Endothelial cell of umbilical vein (primary cell): ENCODE data around the gene MBD4. TPM values are rescaled to one million over a fixed set of nuclear protein-coding genes. Genes with fewer than 3 reads are reported as not detected.

Source experiments
- BruUV-seq: library from RNA; stranded (reverse); fragments of 400-500 nt; replicated peaks from 2 replicates; lab custom pipeline; 2021; lab: Mats Ljungman, UMichigan
- CTCF ChIA-PET: fragments of 300-600, 350-600 bp; sonication (Branson Sonifier 250); formaldehyde crosslinking; loops from one replicate; lab custom pipeline; 2021; ENCODE audit warnings: antibody characterized with exemption, inconsistent platforms; lab: Charles Lee
- POLR2A ChIA-PET: fragments of 300-600, 350-600 bp; sonication (Branson Sonifier 250); formaldehyde crosslinking; loops from one replicate; lab custom pipeline; 2021; ENCODE audit warnings: antibody characterized with exemption, inconsistent platforms; lab: Charles Lee
- DNase-seq: peaks from one replicate; pipeline ENCODE4 v3.0.0-alpha.2; 2011; ENCODE audit warnings: low read depth, low spot score
- FAIRE-seq: peaks from 2 replicates; lab custom pipeline; 2011; peaks lifted over from hg19 to GRCh38; lab: Jason Lieb, UNC
- H2AFZ ChIP-seq: 2 replicates; pipeline ENCODE4 v1.6.0; 2012; ENCODE audit warnings: low read depth, low read length, control low read depth, inconsistent platforms
- H3K27ac ChIP-seq: 2 replicates; pipeline ENCODE4 v1.5.1; 2011; ENCODE audit warnings: low read depth, mild to moderate bottlenecking, control low read depth, low read length, moderate library complexity; ENCODE audit not compliant: insufficient read depth
- H3K27me3 ChIP-seq, 2 experiments: 2 replicates each; pipeline versions ENCODE4 v1.6.0 to v1.6.1; 2011; ENCODE audit warnings: low read length in 2 of 2, mixed read lengths in 1 of 2; ENCODE audit not compliant: control insufficient read depth in 2 of 2, insufficient read depth in 2 of 2
- H3K36me3 ChIP-seq, 2 experiments: 2 replicates in 1 of 2; 3 replicates in 1 of 2; pipeline ENCODE4 v1.5.1; 2011; ENCODE audit warnings: low read length in 2 of 2, mild to moderate bottlenecking in 1 of 2, moderate library complexity in 1 of 2; ENCODE audit not compliant: control insufficient read depth in 2 of 2, insufficient read depth in 2 of 2; ENCODE audit errors: extremely low read depth in 1 of 2
- H3K4me1 ChIP-seq: 3 replicates; pipeline ENCODE4 v1.5.1; 2011; ENCODE audit warnings: mild to moderate bottlenecking, low read length; ENCODE audit not compliant: control insufficient read depth, insufficient read depth; ENCODE audit errors: extremely low read depth
- H3K4me2 ChIP-seq: 2 replicates; pipeline ENCODE4 v1.6.1; 2011; ENCODE audit warnings: low read length, control low read depth, mixed read lengths; ENCODE audit not compliant: insufficient read depth
- H3K4me3 ChIP-seq, 3 experiments: fragments of 200-600 bp in 1 of 3; sonication (generic), shearing (Covaris generic) in 1 of 3; replicated peaks in 1 of 3; 2 replicates each; pipeline ENCODE4 v1.5.1; 2011 to 2016; ENCODE audit warnings: control low read depth in 3 of 3, low read length in 3 of 3, mild to moderate bottlenecking in 2 of 3, inconsistent platforms in 1 of 3, low read depth in 1 of 3, moderate library complexity in 1 of 3; ENCODE audit not compliant: insufficient read depth in 1 of 3
- H3K79me2 ChIP-seq: 2 replicates; pipeline ENCODE4 v1.6.0; 2012; ENCODE audit warnings: low read length, inconsistent platforms; ENCODE audit not compliant: control insufficient read depth, insufficient read depth
- H3K9ac ChIP-seq: replicated peaks from 2 replicates; pipeline ENCODE3; 2011; ENCODE audit warnings: low read length, control low read depth; ENCODE audit not compliant: insufficient read depth; ENCODE audit errors: extremely low read depth
- H3K9me1 ChIP-seq: replicated peaks from 3 replicates; pipeline ENCODE4 v1.6.0; 2011; ENCODE audit warnings: mild to moderate bottlenecking, low read length; ENCODE audit not compliant: control insufficient read depth, insufficient read depth; ENCODE audit errors: extremely low read depth
- H3K9me3 ChIP-seq: replicated peaks from 2 replicates; pipeline ENCODE4 v1.5.1; 2012; ENCODE audit warnings: low read length, inconsistent platforms; ENCODE audit not compliant: control insufficient read depth, insufficient read depth
- H4K20me1 ChIP-seq: replicated peaks from 2 replicates; pipeline ENCODE3; 2011; ENCODE audit warnings: mild to moderate bottlenecking, low read length; ENCODE audit not compliant: control insufficient read depth, insufficient read depth; ENCODE audit errors: extremely low read depth
- EZH2 ChIP-seq: IDR thresholded peaks from 2 replicates; pipeline ENCODE4 v1.6.1; 2012; ENCODE audit warnings: borderline replicate concordance, low read depth, mild to moderate bottlenecking, moderate library complexity, low read length, inconsistent platforms; ENCODE audit not compliant: severe bottlenecking
- FOS ChIP-seq: IDR thresholded peaks from 2 replicates; pipeline ENCODE4 v1.6.1; 2011; ENCODE audit warnings: mild to moderate bottlenecking, low read length, moderate library complexity, borderline replicate concordance; ENCODE audit not compliant: insufficient read depth
- GATA2 ChIP-seq: IDR thresholded peaks from 2 replicates; pipeline ENCODE4 v1.7.0; 2011; ENCODE audit warnings: low read depth, mild to moderate bottlenecking, moderate library complexity, mixed read lengths, low read length; ENCODE audit not compliant: insufficient read length, insufficient read depth
- POLR2AphosphoS5 ChIP-seq: IDR thresholded peaks from 2 replicates; pipeline ENCODE4 v1.6.1; 2012; ENCODE audit warnings: low read depth, mild to moderate bottlenecking, control low read depth, low read length, moderate library complexity; ENCODE audit not compliant: insufficient read depth
- dilution Hi-C: fragments of 300-500 bp; cut with MboI; formaldehyde crosslinking; loops from one replicate; pipeline ENCODE4 v1.15.0; 2019; ENCODE audit warnings: low sequenced_read_pairs; ENCODE audit not compliant: extremely low pct_ligation_motif_present
- intact Hi-C: fragments of 100-400 bp; cut with micrococcal nuclease; formaldehyde crosslinking; loops from one replicate; pipeline ENCODE4 v1.10.0; 2022
- polyA plus RNA-seq, 4 experiments: library from polyadenylated mRNA; depleted of rRNA in 3 of 4; stranded (reverse) in 3 of 4; unstranded in 1 of 4; fragments of >200 nt; gene quantifications; 2 replicates each; pipeline versions ENCODE4 v1.2.1 to v1.2.3, GENCODE V29; 2011 to 2012; ENCODE audit warnings: missing spikeins in 1 of 4
- total RNA-seq: library from RNA; stranded (reverse); gene quantifications from 2 replicates; pipeline ENCODE4 v1.2.3, GENCODE V29; 2021
- TF ChIP-seq, protein P1 (sequence below), 2 donors: IDR thresholded peaks; 1 replicate in 1 of 2; 2 replicates in 1 of 2; pipeline ENCODE4 v1.5.1; 2011; ENCODE audit warnings: low read length in 2 of 2, mild to moderate bottlenecking in 2 of 2, moderate library complexity in 2 of 2, control low read depth in 1 of 2, inconsistent platforms in 1 of 2, low read depth in 1 of 2; ENCODE audit not compliant: insufficient read depth in 1 of 2; ENCODE audit errors: extremely low read depth in 1 of 2

MBD4 gene
- total and polyA plus RNA-seq, 2 donors (not counting 3 experiments of a cell fraction or from before 2014, with no cell fraction given): 17.4 to 39.5 TPM

DNA sequence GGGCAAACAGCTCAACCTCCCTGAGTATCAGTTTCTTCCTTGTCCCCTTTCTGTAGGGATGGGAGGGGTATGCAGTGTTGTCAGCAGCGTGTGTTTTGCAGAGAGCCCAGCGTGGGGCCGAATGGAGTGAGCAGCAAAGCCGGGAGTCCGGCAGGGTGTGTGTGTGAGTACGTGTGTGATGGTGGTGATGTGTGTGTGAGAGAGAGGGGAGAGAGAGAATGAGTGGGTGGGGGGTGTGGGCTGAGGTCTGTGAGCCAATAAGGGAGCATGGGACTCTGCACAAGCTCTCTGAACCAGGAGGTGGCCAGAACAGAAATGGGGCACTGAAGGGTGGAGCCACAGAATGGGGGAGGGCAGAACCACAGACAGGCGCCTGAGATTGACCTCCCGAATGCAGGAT is 44.1 kb upstream of the MBD4 start:
- dilution Hi-C loops: no loop called here
- peaks cover 2 to 7% of the 10 kb centered on the region in 2 experiments for H3K36me3 ChIP-seq
- H3K27me3 ChIP-seq: no peaks in the 10 kb centered on the region
- no peak overlapping the region for H3K4me3 ChIP-seq
- H3K4me2 ChIP-seq: no peak overlapping the region
- H4K20me1 ChIP-seq: no peaks in the 10 kb centered on the region
- peaks cover 11% of the 10 kb centered on the region for H3K4me1 ChIP-seq
- CTCF ChIA-PET: interaction anchor here (1.7 kb wide), 1 partner anchor 82 kb away, joined by 4 read pairs; no protein-coding TSS in a partner anchor
- no peak overlapping the region for H3K9ac ChIP-seq
- H3K27ac ChIP-seq: no peak overlapping the region
- FAIRE-seq: no peak
- no peak for TF ChIP-seq FOS
- no peak for TF ChIP-seq EZH2
- TF ChIP-seq POLR2AphosphoS5: no peak
- TF ChIP-seq, protein P1, sequence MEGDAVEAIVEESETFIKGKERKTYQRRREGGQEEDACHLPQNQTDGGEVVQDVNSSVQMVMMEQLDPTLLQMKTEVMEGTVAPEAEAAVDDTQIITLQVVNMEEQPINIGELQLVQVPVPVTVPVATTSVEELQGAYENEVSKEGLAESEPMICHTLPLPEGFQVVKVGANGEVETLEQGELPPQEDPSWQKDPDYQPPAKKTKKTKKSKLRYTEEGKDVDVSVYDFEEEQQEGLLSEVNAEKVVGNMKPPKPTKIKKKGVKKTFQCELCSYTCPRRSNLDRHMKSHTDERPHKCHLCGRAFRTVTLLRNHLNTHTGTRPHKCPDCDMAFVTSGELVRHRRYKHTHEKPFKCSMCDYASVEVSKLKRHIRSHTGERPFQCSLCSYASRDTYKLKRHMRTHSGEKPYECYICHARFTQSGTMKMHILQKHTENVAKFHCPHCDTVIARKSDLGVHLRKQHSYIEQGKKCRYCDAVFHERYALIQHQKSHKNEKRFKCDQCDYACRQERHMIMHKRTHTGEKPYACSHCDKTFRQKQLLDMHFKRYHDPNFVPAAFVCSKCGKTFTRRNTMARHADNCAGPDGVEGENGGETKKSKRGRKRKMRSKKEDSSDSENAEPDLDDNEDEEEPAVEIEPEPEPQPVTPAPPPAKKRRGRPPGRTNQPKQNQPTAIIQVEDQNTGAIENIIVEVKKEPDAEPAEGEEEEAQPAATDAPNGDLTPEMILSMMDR (IDR thresholded peaks at IDR 0.05; ENCODE audit: extremely low read depth in 1 of 2, insufficient read depth in 1 of 2, low read depth in 1 of 2, low read length in 2 of 2): no peak
- no peak for TF ChIP-seq GATA2
- no peaks in the 10 kb centered on the region for H3K79me2 ChIP-seq
- POLR2A ChIA-PET: no interaction called here
- no peaks in the 10 kb centered on the region for H3K9me3 ChIP-seq
- no TSS peak for BruUV-seq
- no peak for DNase-seq
- H3K9me1 ChIP-seq: no peaks in the 10 kb centered on the region
- no peak overlapping the region for H2AFZ ChIP-seq
- intact Hi-C loops: no loop called here
